NB4 (cell line): ENCODE data around the gene ZNF784.

Experiments
- CTCF ChIP-seq: IDR thresholded peaks from one replicate; pipeline ENCODE4 v1.5.1; 2012; ENCODE audit warnings: low read depth, low read length
- MAX ChIP-seq: IDR thresholded peaks from 2 replicates; pipeline ENCODE4 v1.6.1; 2011; ENCODE audit warnings: low read depth, low read length
- MYC ChIP-seq: IDR thresholded peaks from 2 replicates; pipeline ENCODE4 v1.6.1; 2011; ENCODE audit warnings: low read depth, low read length
- POLR2A ChIP-seq: IDR thresholded peaks from 2 replicates; pipeline ENCODE4 v1.6.1; 2011; ENCODE audit warnings: mild to moderate bottlenecking; ENCODE audit not compliant: insufficient read length; ENCODE audit errors: extremely low read depth

GRCh38 chr19:55585658-55586339, 38.6 kb downstream of the ZNF784 start:
- TF ChIP-seq CTCF (no peak), MAX (no peak), POLR2A (no peak), MYC (no peak)
